SK-N-MC (cell line): Measurements from ENCODE around the gene ODF4.

ENCODE experiments used
- FOXP2 ChIP-seq: optimal IDR thresholded peaks from 2 replicates; pipeline ENCODE3; 2011; ENCODE audit warnings: mild to moderate bottlenecking, moderate library complexity; ENCODE audit not compliant: insufficient read depth; ENCODE audit errors: extremely low read length, control extremely low read depth
- POLR2AphosphoS5 ChIP-seq: IDR thresholded peaks from 2 replicates; pipeline ENCODE4 v1.6.1; 2012; ENCODE audit warnings: mild to moderate bottlenecking, low read depth, low read length, borderline replicate concordance

DNA sequence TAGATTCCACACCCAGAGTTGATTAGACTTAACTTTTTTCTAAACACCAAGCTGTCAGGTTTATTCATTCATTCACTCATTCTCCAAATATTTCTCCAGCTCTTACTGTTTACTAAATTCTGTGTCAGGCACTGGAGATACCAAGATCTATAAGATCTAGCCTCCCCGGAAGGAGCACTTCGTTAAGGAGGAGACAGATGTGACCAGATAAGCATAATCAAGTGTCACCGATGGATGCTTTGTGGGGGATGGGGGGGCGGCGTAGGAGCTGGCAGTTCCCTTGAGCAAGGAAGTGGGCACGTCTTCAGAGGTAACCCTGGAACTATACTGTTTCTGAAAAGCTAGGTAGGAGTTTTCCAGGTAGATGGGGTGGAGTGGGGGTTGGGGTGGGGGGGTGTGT, 47.2 kb downstream of the ODF4 start:
- no peak for TF ChIP-seq FOXP2
- no peak for TF ChIP-seq POLR2AphosphoS5
